SU-DHL-6 (cell line): ENCODE data around the gene RSPRY1.

ENCODE experiments used
- CTCF ChIP-seq: fragments of 200-600 bp; sonication (generic); IDR thresholded peaks from one replicate; pipeline ENCODE4 v1.5.1; 2017; ENCODE audit warnings: antibody characterized with exemption, mild to moderate bottlenecking, low read length, moderate library complexity; ENCODE audit not compliant: insufficient read depth, poor library complexity, severe bottlenecking
- EZH2phosphoT487 ChIP-seq: fragments of 200-600 bp; sonication (generic), shearing (Covaris generic); conservative IDR thresholded peaks from 2 replicates; pipeline ENCODE4 v1.6.1; 2018; ENCODE audit warnings: mild to moderate bottlenecking, antibody characterized with exemption, low read length, moderate library complexity, mixed read lengths

- TF ChIP-seq CTCF (no peak), EZH2phosphoT487 (no peak)
These were observed 26.7 kb upstream of the RSPRY1 start for GRCh38 chr16:57159447-57159846.
